HG03442 (cell line): Measurements from ENCODE around the gene POLE.
A peak's percentile ranks its signal among the peaks of the same experiment; 100 is the strongest.

ENCODE experiments used
- ATAC-seq: cut with Tn5 transposase; IDR thresholded peaks from one replicate; pipeline ENCODE4 v1.9.1; 2021; ENCODE audit warnings: mild to moderate bottlenecking, moderate library complexity; ENCODE audit not compliant: unreplicated experiment

The POLE gene

DNA sequence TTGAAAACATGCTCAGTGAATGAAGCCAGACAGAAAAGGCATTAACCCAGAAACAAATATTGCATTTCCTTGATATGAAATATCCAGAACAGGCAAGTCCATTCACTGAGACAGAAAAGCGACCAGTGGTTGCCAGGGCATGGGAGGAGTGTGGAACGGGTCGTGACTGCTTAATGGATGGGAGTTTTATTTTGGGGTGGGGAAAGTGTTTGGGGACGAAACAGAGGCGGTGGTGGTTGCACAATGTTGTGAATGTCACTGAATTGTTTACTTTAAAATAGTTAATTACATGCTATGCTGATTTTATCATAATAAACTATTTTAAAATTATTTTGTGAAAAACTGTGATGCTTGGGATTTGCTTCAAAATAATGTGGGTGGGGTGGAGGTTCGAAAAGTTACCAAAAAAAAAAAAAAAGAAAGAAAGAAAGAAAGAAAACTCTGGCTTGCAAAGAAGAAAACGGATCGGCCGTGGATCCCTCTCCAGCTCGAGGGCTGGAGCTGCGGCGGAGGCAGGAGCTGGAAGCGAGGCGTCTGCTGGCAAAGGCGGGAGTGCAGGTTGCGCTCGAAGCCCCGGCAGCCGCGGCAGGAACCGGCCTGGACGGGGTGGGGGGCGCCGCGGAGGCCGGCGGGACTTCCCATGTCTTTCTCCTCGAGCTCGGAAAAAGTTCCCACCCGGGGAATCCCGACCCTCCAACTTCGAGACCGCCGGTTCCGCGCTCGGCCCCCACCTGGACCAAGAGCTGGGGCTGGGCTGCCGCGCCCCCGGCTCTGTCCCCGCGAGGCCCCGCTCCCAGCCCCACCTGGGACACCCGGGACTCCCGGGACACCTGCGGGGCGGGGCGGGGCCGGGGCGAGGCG is 69.1 kb downstream of the POLE start:
- no peak for ATAC-seq

DNA sequence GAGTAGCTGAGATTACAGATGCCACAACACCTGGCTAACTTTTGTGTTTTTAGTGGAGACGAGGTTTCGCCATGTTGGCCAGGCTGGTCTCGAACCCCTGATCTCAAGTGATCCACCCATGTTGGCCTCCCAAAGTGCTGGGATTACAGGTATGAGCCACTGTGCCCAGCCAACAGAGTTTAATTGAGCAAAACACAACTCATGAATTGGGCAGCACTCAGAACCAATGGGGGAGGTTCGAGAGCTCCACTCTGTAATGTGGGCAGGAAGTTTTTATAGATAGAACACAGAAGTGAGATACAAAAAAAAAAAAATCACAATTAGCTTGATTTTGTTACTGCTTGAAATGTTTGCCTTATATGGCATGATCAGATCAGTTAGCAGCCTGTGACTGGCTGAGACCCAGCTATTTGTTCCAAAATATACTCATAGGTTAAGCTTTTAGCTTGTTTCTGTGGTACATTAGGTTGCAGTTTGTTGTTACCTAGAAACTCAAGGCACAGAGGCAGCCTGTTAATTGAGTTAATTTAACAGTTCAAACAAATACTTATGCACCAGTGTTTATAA is 69.9 kb downstream of the POLE start:
- no peak for ATAC-seq

DNA sequence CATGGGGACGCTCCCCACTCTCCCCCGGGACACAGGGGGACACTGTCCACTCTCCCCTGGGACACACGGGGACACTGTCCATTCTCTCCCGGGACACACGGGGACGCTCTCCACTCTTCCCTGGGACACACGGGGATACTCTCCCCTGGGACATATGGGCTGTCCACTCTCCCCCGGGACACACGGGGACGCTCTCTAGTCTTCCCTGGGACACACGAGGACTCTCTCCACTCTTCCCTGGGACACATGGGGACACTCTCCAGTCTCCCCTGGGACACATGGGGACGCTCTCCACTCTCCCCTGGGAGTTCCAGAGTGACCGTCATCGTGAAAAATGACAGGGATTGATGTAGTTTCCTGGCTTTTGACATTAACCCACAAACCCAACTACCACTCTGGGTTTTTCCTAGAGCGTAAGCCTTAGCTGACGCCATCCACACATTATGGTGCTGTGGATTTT is 71.5 kb downstream of the POLE start:
- ATAC-seq = no peak

DNA sequence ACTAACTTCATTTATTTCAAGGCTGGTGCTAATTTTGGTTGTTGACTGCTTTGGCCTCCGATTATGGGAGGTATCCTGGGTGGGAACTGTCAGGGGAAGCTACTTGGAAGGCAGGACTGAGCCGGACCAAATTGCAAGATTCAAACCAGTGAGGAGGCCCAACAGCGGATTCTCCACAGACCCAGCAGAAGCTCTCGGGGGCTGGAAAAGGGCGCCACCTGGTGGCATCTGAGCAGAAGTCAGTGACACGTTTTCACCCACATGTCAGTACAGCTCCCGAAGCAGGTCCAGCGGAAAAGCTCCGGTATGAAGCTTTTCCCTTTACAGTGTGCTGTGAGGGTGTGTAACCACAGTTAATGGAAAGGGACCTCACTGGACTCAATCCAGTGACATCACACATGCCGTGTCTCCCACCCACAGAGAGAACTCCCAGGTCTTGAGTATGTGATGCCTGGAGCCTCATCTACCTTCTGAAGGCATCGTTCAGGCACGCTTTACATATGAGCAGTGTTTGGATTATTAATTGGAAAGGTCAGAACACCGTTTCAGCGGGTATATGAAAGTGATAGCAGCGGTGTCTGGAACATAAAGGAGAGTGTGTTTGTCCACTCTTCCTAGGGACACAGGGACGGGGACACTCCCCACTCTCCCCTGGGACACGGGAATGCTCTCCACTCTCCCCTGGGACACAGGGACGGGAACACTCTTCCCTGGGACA is 72.1 kb downstream of the POLE start:
- peak; percentile 55 for ATAC-seq

DNA sequence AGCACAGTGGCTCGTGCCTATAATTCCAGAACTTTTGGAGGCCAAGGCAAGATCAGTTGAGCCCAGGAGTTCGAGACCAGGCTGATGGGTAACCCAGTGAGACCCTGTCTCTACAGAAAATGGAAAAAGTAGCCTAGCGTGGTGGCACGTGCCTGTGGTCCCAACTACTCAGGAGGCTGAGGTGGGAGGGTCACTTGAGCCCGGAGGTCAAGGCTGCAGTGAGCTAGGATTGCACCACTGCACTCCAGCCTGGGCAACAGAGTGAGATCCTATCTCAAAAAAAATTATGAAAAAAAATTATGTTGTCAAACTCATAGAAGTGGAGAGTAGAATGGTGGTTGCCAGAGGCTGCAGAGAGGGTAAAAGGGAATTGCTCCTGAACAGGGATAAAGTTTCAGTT is 73.1 kb downstream of the POLE start:
- no peak for ATAC-seq

DNA sequence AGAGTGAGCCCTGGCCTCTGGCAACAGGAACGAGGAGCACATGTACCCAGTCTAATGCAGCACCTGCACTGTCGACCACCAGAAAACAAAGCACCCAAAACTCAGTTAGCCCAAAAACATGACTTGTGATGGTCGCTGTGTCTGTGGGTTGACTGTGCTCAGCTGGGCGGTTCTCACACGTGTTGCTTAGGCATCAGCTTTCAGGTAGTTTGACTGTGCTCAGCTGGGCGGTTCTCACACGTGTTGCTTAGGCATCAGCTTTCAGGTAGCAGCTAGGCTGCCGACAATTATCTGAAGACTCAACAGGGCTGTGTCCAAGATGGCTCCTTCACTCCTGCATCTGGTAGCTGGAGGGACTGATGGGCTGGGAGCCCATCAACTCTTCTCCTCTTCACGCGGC is 75.5 kb downstream of the POLE start:
- ATAC-seq = no peak

DNA sequence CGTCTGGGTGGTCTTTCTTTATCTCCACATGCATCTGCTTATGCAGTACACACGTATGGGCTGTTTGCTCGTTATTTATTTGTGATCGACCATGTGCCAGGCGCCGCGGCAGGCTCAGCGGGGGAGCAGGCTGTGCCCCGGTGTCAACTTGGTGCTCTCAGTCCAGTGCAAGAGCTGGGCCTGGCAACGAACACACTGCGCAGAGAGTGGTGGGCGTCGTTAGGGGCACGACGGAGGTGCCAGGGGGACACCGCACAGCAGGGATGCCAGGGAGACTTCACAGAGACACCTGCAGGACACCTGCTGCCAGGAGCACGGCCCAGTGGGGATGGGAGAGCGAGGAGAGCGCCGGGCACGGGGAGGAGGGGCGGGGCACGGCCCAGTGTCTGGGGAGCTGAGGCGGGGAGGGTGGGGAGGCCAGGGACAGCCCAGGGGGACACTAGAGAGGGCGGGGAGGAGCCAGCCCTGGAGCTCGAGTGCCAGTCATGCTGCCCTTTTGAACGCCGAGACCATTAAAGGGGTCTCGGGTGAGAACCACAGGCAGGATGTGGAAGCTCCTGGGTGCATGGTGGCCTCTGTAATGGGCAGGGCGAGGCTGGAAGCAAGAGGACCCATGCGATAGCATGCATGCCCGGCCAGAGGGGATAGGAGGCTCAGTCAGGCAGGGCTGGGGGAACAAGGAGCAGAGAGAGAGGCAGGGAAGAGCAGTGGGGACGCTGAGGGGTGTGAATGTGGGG is 76.1 kb downstream of the POLE start:
- no peak for ATAC-seq

DNA sequence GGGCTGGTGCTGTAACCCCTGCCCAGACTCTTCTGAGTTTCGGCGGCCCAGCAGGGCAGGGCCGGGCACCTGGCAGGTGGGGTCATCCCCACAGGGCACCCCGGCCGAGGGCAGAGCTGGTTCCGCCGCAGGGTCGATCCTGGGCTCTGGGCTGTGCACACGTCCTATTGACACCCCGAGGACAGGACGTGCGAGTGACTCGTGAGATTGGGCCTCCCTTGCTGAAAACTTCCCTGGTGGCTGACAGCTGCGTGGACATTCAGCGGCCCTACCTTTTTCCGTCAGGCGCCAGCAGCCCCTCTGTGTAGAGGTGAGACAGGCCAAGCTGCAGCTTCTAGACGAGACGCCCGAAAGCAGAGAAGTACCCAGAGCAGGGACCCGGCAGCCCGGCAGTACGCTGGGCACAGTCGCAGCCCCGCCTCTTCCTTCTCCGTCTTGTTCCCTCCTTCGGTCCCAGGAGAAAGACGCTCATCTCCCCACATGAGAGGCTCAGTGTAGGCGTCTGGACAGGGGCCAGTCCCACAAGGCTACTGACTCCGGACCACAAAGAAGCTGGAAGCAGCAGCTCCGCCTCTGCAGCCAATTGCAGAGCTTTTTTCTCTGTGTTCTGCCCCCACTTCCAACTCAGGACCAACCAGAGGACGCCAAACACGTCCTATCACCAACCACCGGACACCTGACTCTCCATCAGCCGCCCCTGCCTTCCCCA is 76.9 kb downstream of the POLE start, which contains the start of gene LRCOL1:
LRCOL1 (minus strand) TSS at position 532 of the 709 bp plus-strand sequence. CDS start 4,331 bp downstream, outside the sequence.
- ATAC-seq = no peak

DNA sequence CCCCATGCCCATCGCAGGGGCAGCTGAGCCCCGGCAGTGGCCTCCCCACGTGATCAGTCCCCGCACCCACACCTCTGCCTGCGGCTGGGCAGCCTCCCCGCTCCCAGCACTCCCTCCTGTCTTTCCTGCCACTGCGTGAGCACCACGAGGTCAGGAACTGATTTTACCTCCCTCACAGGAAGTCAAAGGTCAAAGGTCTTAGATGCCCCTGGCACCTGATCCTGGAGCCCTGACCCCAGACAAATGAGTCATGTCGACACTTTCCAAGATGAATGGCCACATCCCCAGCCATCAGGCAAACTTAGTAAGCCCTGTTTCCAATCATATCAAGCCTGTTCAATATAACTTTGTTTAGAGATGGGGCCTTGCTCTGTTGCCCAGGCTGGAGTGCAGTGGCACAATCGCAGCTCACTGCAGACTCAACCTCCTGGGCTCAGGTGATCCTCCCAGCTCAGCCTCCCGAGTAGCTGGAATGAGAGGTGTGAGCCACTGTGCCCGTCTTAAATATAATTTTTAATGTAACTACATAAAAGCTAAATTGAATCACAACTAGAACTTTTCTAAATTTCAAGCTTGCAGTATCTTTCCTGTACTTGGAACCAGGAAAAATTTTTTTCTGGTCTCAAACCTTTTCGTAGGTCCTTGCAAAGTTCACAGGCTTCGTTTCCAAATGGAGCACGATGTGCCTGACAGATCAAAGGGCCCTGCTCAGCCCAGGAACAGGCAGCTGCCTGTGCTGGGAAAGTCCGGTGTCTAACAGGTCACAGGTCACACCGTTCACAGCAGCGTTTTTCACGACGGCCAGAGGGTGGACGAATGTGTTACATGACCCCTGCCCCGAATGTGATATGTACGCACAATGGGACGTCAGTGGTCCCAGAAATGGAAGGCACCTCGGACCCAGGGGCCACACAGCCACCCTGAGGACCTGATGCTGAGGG is 78.6 kb downstream of the POLE start:
- no peak for ATAC-seq

DNA sequence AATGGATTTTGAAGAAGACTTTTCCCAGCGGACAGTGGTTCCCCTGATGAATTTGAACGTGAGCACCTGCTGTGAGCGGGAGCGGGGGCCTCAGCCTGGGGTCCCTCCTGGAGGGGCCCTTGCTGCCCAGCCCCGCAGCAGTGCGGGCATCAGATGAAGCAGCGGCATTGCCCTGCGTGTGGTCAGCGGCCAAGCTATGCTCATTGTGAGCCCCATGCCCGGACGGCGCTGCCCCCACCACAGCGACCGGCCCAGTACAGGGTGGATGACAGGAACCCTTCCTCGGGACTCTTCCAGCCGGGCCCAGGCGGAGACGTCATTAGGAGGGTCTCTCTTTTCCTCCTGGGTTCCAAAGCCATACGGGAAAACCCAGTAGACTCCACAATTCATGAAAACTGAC is 80.2 kb downstream of the POLE start:
- no peak for ATAC-seq

DNA sequence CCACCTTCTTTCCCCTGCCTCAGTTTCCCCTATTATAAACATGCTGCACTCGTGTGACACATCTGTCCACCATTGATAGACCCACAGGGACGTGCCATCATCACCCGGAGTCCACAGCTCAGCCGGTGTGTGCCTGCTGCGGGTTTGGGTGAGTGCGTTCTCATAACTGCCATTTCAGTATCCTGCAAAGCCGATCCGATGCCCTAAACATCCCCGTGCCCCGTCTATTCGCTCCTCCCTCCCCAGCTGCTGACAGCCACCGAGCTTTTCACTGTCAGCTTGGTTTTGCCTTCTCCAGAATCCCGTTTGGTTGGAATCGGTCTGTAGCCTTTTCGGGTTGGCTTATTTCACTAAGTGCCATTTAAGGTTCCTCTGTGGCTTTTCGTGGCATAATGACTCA is 80.7 kb downstream of the POLE start:
- ATAC-seq = no peak

DNA sequence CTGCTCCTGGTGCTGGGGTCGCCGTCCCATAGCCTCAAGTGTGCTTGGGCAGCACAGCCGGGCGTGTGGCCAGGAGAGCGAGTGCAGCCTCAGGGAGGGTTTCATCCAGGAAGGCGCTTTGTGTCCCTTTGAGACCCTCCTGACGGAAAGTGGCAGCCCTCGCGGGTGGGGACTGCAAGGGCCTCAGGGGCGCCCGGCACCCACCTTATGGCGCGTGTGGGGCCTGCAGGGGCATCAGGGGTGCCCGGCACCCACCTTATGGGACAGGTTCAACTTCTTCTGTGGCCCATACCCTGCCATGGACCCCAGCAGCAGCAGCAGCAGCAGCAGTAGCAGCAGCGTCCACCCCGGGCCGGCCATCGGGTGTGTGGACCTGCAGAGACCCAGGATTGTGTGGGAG is 81.2 kb downstream of the POLE start:
- ATAC-seq = no peak

DNA sequence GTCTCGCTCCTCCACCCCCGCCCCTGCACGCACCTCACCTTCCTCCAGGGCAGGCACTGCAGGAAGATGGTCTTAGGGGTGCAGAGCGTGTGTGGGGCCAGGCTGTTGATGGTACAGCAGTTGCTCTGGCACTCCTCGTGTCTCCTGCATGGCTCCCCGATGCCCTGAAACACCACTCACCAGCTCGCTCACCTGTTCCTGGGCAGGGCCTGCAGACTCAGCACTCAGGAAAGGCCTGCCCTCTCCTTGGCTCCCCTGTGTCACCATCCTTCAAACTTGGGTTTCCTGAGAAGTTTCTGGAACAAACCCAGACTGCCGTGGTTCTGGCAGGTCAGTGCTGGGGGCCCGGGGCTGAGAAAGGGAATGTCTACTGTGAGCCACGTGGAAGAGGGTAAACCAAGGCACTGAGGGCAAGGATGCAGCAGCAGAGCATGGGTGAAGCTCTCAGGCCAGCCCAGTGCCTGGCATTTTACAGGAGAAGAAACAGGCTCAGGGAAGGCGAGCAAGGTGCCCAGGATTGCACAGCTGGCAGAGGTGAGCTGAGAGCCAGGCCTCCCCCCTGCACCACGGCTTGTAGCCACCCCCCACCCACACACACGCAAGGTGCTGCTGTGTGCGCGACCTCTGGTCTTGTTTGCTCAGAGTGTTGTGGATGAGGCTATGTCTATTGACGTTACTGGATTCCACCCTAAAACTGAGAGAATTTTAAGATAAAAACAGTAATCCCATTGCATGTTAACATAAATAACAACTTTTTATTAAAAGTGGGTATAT is 82.3 kb downstream of the POLE start:
- ATAC-seq = no peak

DNA sequence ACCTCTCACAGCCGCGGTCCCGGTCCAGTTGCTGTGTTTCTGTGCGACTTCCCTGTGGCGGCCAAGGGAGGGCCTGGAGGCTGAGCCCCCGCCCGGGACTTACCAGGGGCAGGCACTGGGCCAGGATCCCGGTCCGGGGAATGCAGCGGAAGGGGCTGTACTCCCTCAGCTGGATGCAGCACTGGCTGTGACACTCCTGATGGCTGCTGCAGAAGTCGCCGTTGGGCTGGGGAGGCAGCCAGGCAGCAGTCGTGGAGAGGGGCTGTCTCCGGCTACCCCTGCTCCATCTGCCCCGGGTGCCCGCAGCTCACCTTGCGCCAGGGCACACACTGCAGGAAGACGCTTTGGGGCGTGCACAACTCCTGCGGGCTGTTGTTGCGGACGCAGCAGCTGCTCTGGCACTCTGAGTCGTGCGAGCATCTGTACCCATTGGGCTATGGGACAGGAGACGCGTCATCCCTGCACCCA is 83.0 kb downstream of the POLE start:
- no peak for ATAC-seq

DNA sequence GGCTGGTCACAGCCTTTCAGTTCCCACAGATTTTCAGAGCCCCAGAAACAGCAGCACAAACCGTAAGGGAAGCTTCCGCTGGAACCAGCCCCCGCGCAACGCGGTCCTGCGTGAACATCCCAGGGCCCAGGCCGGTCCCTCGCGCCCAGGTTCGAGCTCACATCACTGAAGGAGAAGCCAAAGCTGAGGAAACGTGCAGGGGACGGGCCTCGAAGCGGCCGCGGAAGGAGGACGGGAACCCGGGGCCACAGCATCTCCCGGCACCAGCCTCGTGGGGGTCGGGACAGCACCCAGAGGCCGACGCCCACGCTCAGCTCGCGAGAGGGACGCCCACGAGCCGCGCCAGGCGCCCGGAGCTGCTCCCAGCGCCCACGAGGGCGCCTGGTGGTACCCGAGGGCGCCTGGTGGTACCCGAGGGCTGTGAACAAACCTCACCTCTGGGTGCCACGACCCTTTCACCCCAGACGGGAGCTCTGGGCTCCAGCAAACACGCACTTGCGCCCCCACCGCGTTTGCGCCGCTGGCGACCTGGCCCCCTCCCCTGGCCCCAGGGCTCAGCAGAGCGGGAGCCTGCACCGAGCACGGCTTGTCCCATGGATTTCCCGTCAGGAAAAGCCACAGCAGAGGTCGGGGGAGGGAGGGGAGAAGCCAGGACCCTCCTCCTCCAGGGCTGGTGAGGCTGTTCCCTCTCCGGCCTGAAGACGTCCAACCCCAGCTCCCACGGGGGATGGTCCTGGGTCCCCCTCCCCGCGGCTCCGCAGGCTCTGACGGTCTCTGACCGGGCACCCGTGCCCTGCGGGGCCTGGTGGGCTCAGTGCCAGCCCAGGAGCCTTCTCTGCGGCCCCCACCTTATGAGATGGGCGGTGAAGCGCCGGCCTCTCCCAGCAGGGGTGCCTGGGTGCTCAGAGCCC is 83.6 kb downstream of the POLE start:
- no peak for ATAC-seq

DNA sequence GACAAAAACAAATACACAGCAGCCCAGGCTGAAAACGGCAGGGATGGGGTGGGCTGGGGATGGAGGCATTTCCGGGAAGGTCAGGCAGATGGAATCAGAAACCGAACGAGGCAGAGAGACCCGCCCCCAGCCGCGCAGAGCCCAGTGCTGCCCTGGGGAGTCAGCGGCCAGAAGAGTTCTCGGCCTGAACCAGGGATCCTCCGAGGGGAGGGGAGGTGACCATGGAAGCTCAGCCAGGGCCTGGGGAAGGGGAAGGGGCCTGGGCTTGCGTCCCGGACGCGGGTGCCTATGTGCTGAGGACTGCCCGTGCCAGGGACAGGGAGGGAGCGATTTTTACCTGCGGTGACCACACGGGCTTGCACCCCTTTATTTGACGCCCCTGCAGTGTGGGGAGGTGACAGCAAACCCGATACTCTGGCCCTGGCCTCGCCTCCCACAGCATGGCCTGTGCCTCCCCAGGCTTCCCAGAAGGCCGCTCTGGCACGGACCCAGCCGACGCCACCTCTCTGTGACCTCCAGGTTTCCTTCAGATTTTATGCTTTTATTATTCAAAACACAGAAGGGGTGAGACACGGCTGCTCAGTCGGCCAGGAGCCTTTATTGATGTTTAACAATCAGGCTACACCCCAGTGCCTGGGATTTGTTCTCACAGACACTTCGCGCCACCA is 84.4 kb downstream of the POLE start:
- ATAC-seq = no peak
